HG03097 (cell line): ENCODE results near the gene MS4A18.

Experiments used
- ATAC-seq: cut with Tn5 transposase; IDR thresholded peaks from one replicate; pipeline ENCODE4 v1.9.1; 2021; ENCODE audit not compliant: unreplicated experiment, low FRiP score

The MS4A18 gene

GRCh38 chr11:60764879-60765278 lies 40.4 kb downstream of the MS4A18 start:
- ATAC-seq, result no peak

- ATAC-seq, result no peak
Measured at GRCh38 chr11:60765355-60765754, 40.8 kb downstream of the MS4A18 start.

GRCh38 chr11:60766547-60766946 lies 42.0 kb downstream of the MS4A18 start:
- ATAC-seq, result no peak

GRCh38 chr11:60767388-60767811 lies 42.9 kb downstream of the MS4A18 start:
- no peak for ATAC-seq

- ATAC-seq, result no peak
Measured at GRCh38 chr11:60768202-60768601, 43.7 kb downstream of the MS4A18 start.

GRCh38 chr11:60769273-60769672 lies 44.8 kb downstream of the MS4A18 start:
- no peak for ATAC-seq

GRCh38 chr11:60769811-60770210 lies 45.3 kb downstream of the MS4A18 start:
- ATAC-seq, result no peak

- no peak for ATAC-seq
Measured at GRCh38 chr11:60771146-60771545, 46.6 kb downstream of the MS4A18 start.

- no peak for ATAC-seq
Measured at GRCh38 chr11:60771879-60772525, 47.5 kb downstream of the MS4A18 start.

GRCh38 chr11:60772666-60773065 lies 48.1 kb downstream of the MS4A18 start:
- no peak for ATAC-seq

GRCh38 chr11:60774726-60775125 lies 50.2 kb downstream of the MS4A18 start:
- no peak for ATAC-seq

GRCh38 chr11:60775420-60775961 lies 51.0 kb downstream of the MS4A18 start:
- ATAC-seq, result peak; percentile 74

- no peak for ATAC-seq
Measured at GRCh38 chr11:60776167-60776566, 51.6 kb downstream of the MS4A18 start.

- ATAC-seq, result no peak
Measured at GRCh38 chr11:60777106-60777505, 52.6 kb downstream of the MS4A18 start.

GRCh38 chr11:60777572-60777971 lies 53.1 kb downstream of the MS4A18 start:
- no peak for ATAC-seq

GRCh38 chr11:60780065-60780464 lies 55.5 kb downstream of the MS4A18 start:
- no peak for ATAC-seq

- no peak for ATAC-seq
Measured at GRCh38 chr11:60780774-60781173, 56.3 kb downstream of the MS4A18 start.

- ATAC-seq, result no peak
Measured at GRCh38 chr11:60781286-60781980, 56.9 kb downstream of the MS4A18 start.

- ATAC-seq, result no peak
Measured at GRCh38 chr11:60781981-60782316, 57.4 kb downstream of the MS4A18 start.

GRCh38 chr11:60782393-60783140 lies 58.0 kb downstream of the MS4A18 start:
- no peak for ATAC-seq

GRCh38 chr11:60783141-60783484 lies 58.6 kb downstream of the MS4A18 start:
- ATAC-seq, result no peak

GRCh38 chr11:60783911-60784310 lies 59.4 kb downstream of the MS4A18 start:
- ATAC-seq, result no peak
